AG04450 (cell line): Measurements from ENCODE around the gene TBCD. TPM values are rescaled to one million over a fixed set of nuclear protein-coding genes. Genes with fewer than 3 reads are reported as not detected.

Source experiments
- CTCF ChIA-PET: fragments of 300-600, 350-600 bp; formaldehyde crosslinking; extraction: SDS; loops from one replicate; lab custom pipeline; 2022; ENCODE audit warnings: antibody characterized with exemption, inconsistent platforms; lab: Charles Lee
- POLR2A ChIA-PET: fragments of 350-600 bp; formaldehyde crosslinking; extraction: SDS; loops from one replicate; lab custom pipeline; 2021; ENCODE audit warnings: antibody characterized with exemption, inconsistent platforms; lab: Yijun Ruan, JAX
- DNase-seq: peaks from one replicate; pipeline ENCODE4 v3.0.0-alpha.2; 2011; ENCODE audit warnings: low read depth, low spot score
- H3K27ac ChIP-seq: one replicate; pipeline ENCODE4 v1.5.1; 2012; ENCODE audit warnings: low read depth, low read length, control low read depth
- H3K27me3 ChIP-seq: one replicate; pipeline ENCODE4 v1.6.0; 2012; ENCODE audit warnings: low read length; ENCODE audit not compliant: control insufficient read depth, insufficient read depth
- H3K4me3 ChIP-seq: 2 replicates; pipeline ENCODE4 v1.5.1; 2011; ENCODE audit warnings: mild to moderate bottlenecking, low read depth, low read length, control low read depth
- H3K9me3 ChIP-seq: 2 replicates; pipeline ENCODE4 v1.5.1; 2012; ENCODE audit warnings: low read length; ENCODE audit not compliant: control insufficient read depth, insufficient read depth
- polyA plus RNA-seq: library from polyadenylated mRNA; depleted of rRNA; stranded (reverse); fragments of >200 nt; gene quantifications from 2 replicates; pipeline ENCODE4 v1.2.3, GENCODE V29; 2011
- TF ChIP-seq, protein P1 (sequence below): IDR thresholded peaks from 2 replicates; pipeline ENCODE4 v1.5.1; 2011; ENCODE audit warnings: low read depth, low read length, control low read depth, inconsistent platforms

Gene TBCD
- polyA plus RNA-seq, 1 experiment: 28.5 TPM

DNA sequence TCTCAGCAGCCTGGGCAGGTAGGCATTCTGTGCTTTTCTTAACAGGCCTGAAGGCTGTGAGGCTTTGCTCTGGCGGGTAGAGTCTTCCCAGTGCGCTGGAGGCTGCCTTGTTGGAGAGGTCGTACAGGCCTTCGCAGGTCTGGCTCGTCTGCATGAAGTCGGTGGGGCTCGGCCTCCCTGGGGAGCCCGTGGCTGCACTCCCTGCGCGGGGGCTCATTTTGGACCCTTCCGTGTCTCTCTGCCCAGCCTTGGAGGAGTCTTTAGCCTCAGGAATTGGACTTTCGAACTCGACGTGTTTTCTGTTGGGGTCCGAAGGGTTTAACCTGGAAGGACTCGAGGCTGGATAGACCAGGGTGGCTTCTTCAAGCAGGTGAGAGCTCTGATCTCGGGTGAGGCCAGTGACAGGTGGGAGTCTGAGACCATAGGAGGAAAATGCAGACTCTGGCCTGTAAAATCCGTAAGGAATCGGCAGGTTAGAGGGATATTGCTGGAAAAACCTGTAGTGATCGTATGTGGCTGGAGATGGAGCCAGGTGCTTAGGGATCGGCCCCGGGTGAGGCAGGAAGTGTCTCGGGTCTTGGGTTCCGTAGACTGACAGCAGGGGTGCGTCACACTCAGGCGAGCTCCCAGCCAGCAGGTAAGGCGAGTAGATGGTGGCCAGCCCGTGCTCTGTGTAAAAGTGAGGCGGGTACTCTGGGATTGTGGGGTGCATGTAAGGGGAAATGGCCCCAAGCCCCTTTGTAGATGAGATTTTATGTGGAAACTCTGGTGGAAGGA, 79.4 kb downstream of the TBCD start:
- DNase-seq: no peak
- ChIA-PET CTCF (no interaction called here), POLR2A (no interaction called here)
- H3K9me3 ChIP-seq: no peaks in the 10 kb centered on the region; the same call in 1 of the 2 replicates
- TF ChIP-seq, protein P1, sequence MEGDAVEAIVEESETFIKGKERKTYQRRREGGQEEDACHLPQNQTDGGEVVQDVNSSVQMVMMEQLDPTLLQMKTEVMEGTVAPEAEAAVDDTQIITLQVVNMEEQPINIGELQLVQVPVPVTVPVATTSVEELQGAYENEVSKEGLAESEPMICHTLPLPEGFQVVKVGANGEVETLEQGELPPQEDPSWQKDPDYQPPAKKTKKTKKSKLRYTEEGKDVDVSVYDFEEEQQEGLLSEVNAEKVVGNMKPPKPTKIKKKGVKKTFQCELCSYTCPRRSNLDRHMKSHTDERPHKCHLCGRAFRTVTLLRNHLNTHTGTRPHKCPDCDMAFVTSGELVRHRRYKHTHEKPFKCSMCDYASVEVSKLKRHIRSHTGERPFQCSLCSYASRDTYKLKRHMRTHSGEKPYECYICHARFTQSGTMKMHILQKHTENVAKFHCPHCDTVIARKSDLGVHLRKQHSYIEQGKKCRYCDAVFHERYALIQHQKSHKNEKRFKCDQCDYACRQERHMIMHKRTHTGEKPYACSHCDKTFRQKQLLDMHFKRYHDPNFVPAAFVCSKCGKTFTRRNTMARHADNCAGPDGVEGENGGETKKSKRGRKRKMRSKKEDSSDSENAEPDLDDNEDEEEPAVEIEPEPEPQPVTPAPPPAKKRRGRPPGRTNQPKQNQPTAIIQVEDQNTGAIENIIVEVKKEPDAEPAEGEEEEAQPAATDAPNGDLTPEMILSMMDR: no peak
- H3K4me3 ChIP-seq: no peak overlapping the region
- no peaks in the 10 kb centered on the region for H3K27me3 ChIP-seq
- H3K27ac ChIP-seq: no peak overlapping the region

DNA sequence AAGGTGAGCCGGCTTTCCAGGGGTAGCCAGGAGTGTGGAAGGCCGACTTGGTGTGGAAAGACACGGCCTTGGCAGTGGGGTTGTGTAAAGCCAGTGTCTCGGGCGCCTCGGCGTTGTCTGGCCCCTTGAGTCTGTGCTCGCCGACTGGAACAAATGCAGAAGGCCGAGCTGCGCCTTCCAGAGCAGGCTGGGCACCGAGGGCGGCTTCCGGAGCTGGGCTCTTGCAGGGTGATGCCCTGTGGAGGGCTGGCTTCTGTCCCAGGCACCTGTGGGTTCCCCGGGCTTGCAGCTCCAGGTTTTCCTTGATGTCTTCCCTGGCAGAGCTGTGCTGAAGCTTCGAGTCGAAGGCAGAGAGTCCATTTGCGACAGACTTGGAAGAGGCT, 79.9 kb downstream of the TBCD start:
- ChIA-PET CTCF (no interaction called here), POLR2A (no interaction called here)
- Histone ChIP-seq H3K4me3 (no peak overlapping the region), H3K9me3 (no peaks in the 10 kb centered on the region; the same call in 1 of the 2 replicates), H3K27ac (no peak overlapping the region), H3K27me3 (no peaks in the 10 kb centered on the region)
- TF ChIP-seq, protein P1: no peak
- no peak for DNase-seq

DNA sequence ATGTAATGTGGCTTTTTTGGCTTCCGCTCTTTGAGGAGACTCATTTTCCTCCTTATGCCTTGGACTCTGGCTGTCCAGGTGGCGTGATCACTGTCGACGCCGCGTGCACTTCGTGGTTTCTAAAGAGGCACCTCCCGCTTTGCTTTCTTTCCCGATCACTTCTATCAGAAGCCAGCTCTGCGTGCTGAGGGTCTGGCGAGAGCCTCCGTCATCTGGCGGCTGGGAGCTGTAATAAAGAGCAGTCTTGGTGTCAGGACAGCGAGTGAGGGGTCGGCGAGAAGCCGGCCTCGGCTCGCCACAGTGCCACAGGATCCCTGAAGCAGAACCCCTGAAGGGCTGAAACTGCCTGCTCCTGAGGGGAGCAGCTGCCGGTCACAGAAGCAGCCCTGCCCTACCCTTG, 80.5 kb downstream of the TBCD start:
- POLR2A ChIA-PET: no interaction called here
- no peaks in the 10 kb centered on the region for H3K27me3 ChIP-seq
- CTCF ChIA-PET: no interaction called here
- no peaks in the 10 kb centered on the region; the same call in 1 of the 2 replicates for H3K9me3 ChIP-seq
- no peak overlapping the region for H3K4me3 ChIP-seq
- TF ChIP-seq, protein P1: no peak
- DNase-seq: no peak
- no peak overlapping the region for H3K27ac ChIP-seq

DNA sequence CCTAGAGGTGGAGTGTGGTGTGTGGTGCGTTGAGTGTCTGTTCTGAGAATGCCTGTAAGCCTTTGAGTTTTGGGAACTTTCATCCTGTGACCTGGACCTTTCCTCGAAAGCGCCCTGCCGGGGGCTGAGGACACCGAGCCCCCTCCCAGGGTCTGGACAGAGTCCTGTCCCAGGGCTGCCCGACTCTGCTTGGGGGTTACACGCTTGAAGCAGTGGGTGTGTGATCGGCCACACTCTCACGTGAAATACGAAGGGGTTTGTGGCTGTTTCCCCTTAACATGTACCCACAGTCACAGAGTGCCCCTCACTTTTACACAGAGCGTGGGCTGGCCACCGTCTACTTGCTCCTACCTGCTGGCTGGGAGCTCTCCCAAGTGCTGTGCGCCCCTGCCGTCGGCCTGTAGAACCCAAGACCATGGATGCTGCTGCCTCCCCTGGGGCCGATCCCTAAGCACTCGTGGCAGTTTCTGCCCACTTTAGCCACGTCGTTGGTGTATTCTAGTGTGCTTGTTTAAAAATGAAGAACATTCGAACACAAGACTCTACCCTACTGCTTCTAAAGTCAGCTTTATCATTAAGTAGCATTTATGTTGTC, 81.1 kb downstream of the TBCD start:
- TF ChIP-seq, protein P1: no peak

DNA sequence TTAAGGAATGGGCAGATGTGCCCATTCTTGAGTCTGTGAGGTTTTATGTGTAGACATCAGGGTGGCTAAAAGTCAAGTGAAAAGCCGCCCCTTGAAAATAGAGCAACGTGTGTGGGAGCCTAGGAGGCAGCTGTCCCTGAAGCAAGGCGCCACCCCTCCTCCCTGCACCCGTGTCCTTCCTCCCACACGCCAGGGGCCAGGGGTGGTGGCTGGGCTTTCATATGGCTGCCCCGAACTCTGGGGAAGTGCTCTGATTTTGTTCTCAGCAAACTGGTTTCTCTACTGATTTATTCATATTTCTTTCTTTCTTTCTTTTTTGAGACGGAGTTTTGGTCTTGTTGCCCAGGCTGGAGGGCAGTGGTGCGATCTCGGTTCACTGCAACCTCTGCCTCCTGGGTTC, 83.3 kb downstream of the TBCD start:
- TF ChIP-seq, protein P1: no peak
- ChIA-PET POLR2A (interaction anchor here (0.8 kb wide), 1 partner anchor 9 kb away, joined by 3 read pairs; no protein-coding TSS in a partner anchor), CTCF (no interaction called here)
- no peaks in the 10 kb centered on the region; the same call in 1 of the 2 replicates for H3K9me3 ChIP-seq
- DNase-seq: no peak
- no peak overlapping the region for H3K4me3 ChIP-seq
- no peak overlapping the region for H3K27ac ChIP-seq
- no peaks in the 10 kb centered on the region for H3K27me3 ChIP-seq

More for the DNA sequence above, 81.1 kb downstream of the TBCD start:
- DNase-seq: no peak
- Histone ChIP-seq H3K4me3 (no peak overlapping the region), H3K27ac (no peak overlapping the region), H3K27me3 (no peaks in the 10 kb centered on the region), H3K9me3 (no peaks in the 10 kb centered on the region; the same call in 1 of the 2 replicates)
- ChIA-PET CTCF (no interaction called here), POLR2A (no interaction called here)
